NT2/D1 (cell line): ENCODE results near the gene CHCHD1.

Experiments used
- SUZ12 ChIP-seq: IDR thresholded peaks from 2 replicates; pipeline ENCODE4 v1.6.1; 2011; ENCODE audit not compliant: insufficient read length, insufficient read depth; ENCODE audit errors: extremely low read depth
- YY1 ChIP-seq: IDR thresholded peaks from 2 replicates; pipeline ENCODE4 v1.6.1; 2011; ENCODE audit not compliant: insufficient read length, insufficient read depth
- ZNF274 ChIP-seq: IDR thresholded peaks from 2 replicates; pipeline ENCODE4 v1.6.1; 2011; ENCODE audit warnings: mild to moderate bottlenecking, low read depth, low read length

GRCh38 chr10:73743327-73743904 lies 38.4 kb upstream of the CHCHD1 start:
- TF ChIP-seq SUZ12: no peak
- TF ChIP-seq ZNF274: no peak
- no peak for TF ChIP-seq YY1
